Measurements from ENCODE around the gene NBAS. TPM values are rescaled to one million over a fixed set of nuclear protein-coding genes. Genes with fewer than 3 reads are reported as not detected.
"Not testable (repeated sequence)": the region's sequence is repeated elsewhere in the genome, so short reads cannot be mapped to it uniquely, and the experiment has no call there.

The NBAS gene
- polyA plus RNA-seq, 1 experiment = 35.6 TPM

DNA sequence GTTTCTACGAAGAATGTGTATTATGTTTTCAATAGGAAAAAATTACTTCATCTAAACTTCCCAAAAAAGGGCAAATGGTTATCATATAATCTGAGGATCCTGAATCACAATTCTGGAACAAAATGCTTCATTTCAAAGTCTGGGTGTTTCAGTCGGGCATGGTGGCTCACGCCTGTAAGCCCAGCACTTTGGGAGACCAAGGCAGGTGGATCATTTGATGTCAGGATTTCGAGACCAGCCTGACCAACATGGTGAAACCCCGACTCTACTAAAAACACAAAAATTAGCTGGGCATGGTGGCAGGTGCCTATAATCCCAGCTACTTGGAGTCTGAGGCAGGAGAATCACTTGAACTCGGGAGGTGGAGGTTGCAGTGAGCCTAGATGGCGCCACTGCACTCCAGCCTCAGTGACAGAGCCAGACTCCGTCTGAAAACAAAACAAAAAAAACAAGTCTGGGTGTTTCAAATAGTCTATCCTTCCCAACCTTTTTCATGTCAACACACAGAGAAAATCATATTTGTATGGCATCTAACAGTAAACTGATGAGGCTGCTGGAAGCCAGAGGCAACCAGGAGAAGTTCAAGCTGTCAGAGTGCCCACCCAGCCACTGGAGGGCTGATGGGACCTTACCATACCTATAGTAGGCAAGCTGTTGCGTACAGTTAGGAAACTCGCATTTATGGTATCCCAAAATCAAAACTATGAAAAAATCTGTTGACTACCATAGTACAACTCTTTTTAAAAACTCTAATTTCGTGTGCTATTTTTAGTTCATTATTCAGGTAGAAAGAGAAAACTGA, 14.6 kb downstream of the NBAS start:
- DNase-seq (ENCODE audit: low read depth) = no peak
- ChIA-PET POLR2A (no interaction called here), CTCF (interaction anchor here (0.8 to 1.8 kb wide), 5 partner anchors 9 to 44 kb away, joined by 3 to 4 read pairs (median 3); no protein-coding TSS in a partner anchor)
- TF ChIP-seq, protein P1, sequence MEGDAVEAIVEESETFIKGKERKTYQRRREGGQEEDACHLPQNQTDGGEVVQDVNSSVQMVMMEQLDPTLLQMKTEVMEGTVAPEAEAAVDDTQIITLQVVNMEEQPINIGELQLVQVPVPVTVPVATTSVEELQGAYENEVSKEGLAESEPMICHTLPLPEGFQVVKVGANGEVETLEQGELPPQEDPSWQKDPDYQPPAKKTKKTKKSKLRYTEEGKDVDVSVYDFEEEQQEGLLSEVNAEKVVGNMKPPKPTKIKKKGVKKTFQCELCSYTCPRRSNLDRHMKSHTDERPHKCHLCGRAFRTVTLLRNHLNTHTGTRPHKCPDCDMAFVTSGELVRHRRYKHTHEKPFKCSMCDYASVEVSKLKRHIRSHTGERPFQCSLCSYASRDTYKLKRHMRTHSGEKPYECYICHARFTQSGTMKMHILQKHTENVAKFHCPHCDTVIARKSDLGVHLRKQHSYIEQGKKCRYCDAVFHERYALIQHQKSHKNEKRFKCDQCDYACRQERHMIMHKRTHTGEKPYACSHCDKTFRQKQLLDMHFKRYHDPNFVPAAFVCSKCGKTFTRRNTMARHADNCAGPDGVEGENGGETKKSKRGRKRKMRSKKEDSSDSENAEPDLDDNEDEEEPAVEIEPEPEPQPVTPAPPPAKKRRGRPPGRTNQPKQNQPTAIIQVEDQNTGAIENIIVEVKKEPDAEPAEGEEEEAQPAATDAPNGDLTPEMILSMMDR (IDR thresholded peaks at IDR 0.05; ENCODE audit: insufficient read depth, low read depth, low read length) = no peak
- no peaks in the 10 kb centered on the region for H3K27me3 ChIP-seq (ENCODE audit: control insufficient read depth, insufficient read depth, low read length)
- 0 out of 2 replicates have a peak, but pooled peaks cover 2% of the 10 kb centered on the region for H3K36me3 ChIP-seq (ENCODE audit: control insufficient read depth, insufficient read depth, low read length)
- H3K4me3 ChIP-seq (ENCODE audit: low read depth, low read length) = no peak overlapping the region

DNA sequence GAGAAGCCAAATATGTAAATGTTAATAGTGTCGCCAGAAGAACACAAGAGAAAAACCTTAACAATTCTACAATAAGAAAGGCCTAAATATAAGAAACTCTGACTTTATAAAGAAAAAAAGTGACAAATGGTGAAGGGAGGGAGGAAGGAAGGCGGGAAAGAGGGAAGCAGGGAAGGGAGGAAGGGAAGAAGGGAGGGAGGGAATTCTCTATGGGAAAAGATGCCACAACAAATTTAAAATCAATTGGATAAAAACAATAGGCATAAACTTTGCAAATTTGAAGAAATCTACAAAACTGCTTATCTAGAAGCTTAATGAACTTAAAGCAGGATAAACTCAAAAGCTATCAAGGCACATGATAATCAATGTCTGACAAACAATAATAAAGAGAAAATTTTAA, 16.9 kb downstream of the NBAS start:
- DNase-seq (ENCODE audit: low read depth) = no peak
- ChIA-PET CTCF (no interaction called here), POLR2A (no interaction called here)
- Histone ChIP-seq H3K36me3 (ENCODE audit: control insufficient read depth, insufficient read depth, low read length) (0 out of 2 replicates have a peak, but pooled peaks cover 2% of the 10 kb centered on the region), H3K4me3 (ENCODE audit: low read depth, low read length) (no peak overlapping the region), H3K27me3 (ENCODE audit: control insufficient read depth, insufficient read depth, low read length) (no peaks in the 10 kb centered on the region)
- TF ChIP-seq, protein P1 (IDR thresholded peaks at IDR 0.05; ENCODE audit: insufficient read depth, low read depth, low read length) = no peak

DNA sequence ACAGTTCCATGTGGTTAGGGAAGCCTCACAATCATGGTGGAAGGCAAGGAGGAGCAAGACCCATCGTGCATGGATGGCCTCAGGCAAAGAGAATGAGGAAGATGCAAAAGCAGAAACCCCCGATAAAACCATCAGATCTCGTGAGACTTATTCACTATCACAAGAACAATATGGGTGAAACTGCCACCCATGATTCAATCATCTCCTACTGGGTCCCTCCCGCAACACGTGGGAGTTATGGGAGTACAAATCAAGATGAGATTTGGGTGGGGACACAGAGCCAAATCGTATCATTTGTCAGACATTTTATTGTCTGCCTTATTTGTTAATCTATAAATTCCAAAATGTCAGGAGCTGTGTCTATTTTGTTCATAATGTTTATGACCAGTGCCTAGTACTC, 17.6 kb downstream of the NBAS start:
- CTCF ChIA-PET = no interaction called here
- DNase-seq (ENCODE audit: low read depth) = no peak
- H3K4me3 ChIP-seq (ENCODE audit: low read depth, low read length) = no peak overlapping the region
- H3K36me3 ChIP-seq (ENCODE audit: control insufficient read depth, insufficient read depth, low read length) = 0 out of 2 replicates have a peak, but pooled peaks cover 2% of the 10 kb centered on the region
- TF ChIP-seq, protein P1 (IDR thresholded peaks at IDR 0.05; ENCODE audit: insufficient read depth, low read depth, low read length) = no peak
- H3K27me3 ChIP-seq (ENCODE audit: control insufficient read depth, insufficient read depth, low read length) = no peaks in the 10 kb centered on the region
- POLR2A ChIA-PET = no interaction called here

DNA sequence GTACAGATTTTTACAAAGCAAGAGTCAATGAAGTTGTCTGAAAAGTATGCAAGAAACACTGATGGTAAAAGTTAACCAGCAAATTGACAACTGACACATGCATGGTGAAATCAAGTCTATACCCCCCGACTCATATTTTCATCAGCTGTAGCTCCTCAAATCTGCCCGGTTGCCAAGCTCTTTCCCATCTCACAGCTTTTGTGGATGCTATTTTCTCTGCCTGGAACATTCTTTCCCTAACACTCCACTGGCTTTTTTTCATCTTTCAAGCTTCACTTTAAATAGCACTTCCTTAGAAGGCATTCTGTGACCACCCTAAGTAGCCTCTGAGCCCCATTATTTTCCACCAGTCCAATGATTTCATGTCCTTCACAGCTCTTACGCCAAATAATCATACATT, 18.1 kb downstream of the NBAS start:
- H3K36me3 ChIP-seq (ENCODE audit: control insufficient read depth, insufficient read depth, low read length) = 0 out of 2 replicates have a peak, but pooled peaks cover 2% of the 10 kb centered on the region
- ChIA-PET POLR2A (no interaction called here), CTCF (no interaction called here)
- no peaks in the 10 kb centered on the region for H3K27me3 ChIP-seq (ENCODE audit: control insufficient read depth, insufficient read depth, low read length)
- DNase-seq (ENCODE audit: low read depth) = no peak
- no peak overlapping the region for H3K4me3 ChIP-seq (ENCODE audit: low read depth, low read length)
- TF ChIP-seq, protein P1 (IDR thresholded peaks at IDR 0.05; ENCODE audit: insufficient read depth, low read depth, low read length) = no peak

DNA sequence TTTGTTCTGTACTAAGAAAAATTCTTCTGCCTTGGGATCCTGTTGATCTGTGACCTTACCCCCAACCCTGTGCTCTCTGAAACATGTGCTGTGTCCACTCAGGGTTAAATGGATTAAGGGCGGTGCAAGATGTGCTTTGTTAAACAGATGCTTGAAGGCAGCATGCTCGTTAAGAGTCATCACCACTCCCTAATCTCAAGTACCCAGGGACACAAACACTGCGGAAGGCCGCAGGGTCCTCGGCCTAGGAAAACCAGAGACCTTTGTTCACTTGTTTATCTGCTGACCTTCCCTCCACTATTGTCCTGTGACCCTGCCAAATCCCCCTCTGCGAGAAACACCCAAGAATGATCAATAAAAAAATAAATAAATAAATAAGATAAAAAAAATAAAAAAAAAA, 18.9 kb downstream of the NBAS start:
- H3K36me3 ChIP-seq (ENCODE audit: control insufficient read depth, insufficient read depth, low read length); H3K27me3 ChIP-seq (ENCODE audit: control insufficient read depth, insufficient read depth, low read length); DNase-seq (ENCODE audit: low read depth); CTCF ChIA-PET; H3K4me3 ChIP-seq (ENCODE audit: low read depth, low read length); POLR2A ChIA-PET: not testable (repeated sequence)

DNA sequence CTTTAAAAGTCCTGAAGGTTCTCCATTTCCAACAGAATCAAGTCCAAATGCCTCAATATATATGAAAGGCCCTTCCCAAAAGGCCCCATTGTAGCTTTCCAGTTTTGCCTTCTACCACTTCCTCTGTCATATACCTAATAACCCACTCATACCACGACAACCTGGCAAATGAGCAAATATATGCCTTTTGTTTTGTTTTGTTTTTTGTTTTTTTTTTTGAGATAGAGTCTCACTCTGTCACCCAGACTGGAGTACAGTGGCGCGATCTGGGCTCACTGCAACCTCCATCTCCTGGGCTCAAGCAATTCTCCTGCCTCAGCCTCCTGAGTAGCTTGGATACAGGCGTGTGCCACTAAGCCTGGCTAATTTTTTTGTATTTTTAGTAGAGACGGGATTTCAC, 20.6 kb downstream of the NBAS start:
- H3K4me3 ChIP-seq (ENCODE audit: low read depth, low read length); H3K36me3 ChIP-seq (ENCODE audit: control insufficient read depth, insufficient read depth, low read length); CTCF ChIA-PET; H3K27me3 ChIP-seq (ENCODE audit: control insufficient read depth, insufficient read depth, low read length); DNase-seq (ENCODE audit: low read depth); POLR2A ChIA-PET: not testable (repeated sequence)

Measured in BJ (cell line).